CD4-positive, alpha-beta T cell (primary cell): ENCODE data around the gene OPCML. TPM values are rescaled to one million over a fixed set of nuclear protein-coding genes. Genes with fewer than 3 reads are reported as not detected.

Experiments used
- ATAC-seq: fragments of 200-7000 bp; cut with Tn5 transposase; one replicate; pipeline ENCODE4 v1.10.0; 2022; ENCODE audit warnings: mild to moderate bottlenecking; ENCODE audit not compliant: poor library complexity
- CTCF ChIA-PET: fragments of 350-600 bp; sonication (Branson Sonifier 250); formaldehyde crosslinking; loops from one replicate; lab custom pipeline; 2021; ENCODE audit warnings: antibody characterized with exemption, inconsistent platforms; lab: Charles Lee
- POLR2A ChIA-PET: fragments of 350-600 bp; sonication (Branson Sonifier 250); formaldehyde crosslinking; loops from one replicate; lab custom pipeline; 2021; ENCODE audit warnings: antibody characterized with exemption, inconsistent platforms; lab: Charles Lee
- DNase-seq, 14 experiments: peaks; one replicate each; pipeline ENCODE4 v3.0.0-alpha.2; 2013 to 2020; ENCODE audit warnings: mixed read lengths in 2 of 14
- H3K27ac ChIP-seq, 2 donors: one replicate each; pipeline versions ENCODE4 v1.5.1 to v1.7.0; 2013; ENCODE audit warnings: low read length in 2 of 2, low read depth in 1 of 2, mild to moderate bottlenecking in 1 of 2
- H3K27me3 ChIP-seq, 2 experiments: 1 replicate in 1 of 2; 2 replicates in 1 of 2; pipeline versions ENCODE4 v1.6.1 to v1.7.0; 2013; ENCODE audit warnings: low read length in 2 of 2, control low read depth in 1 of 2, mild to moderate bottlenecking in 1 of 2, moderate library complexity in 1 of 2; ENCODE audit not compliant: insufficient read depth in 2 of 2, control insufficient read depth in 1 of 2
- H3K36me3 ChIP-seq: one replicate; pipeline ENCODE4 v1.6.1; 2013; ENCODE audit warnings: low read length, control low read depth; ENCODE audit not compliant: insufficient read depth
- H3K4me1 ChIP-seq: one replicate; pipeline ENCODE4 v1.6.1; 2013; ENCODE audit warnings: low read length, control low read depth; ENCODE audit not compliant: insufficient read depth
- H3K4me3 ChIP-seq: one replicate; pipeline ENCODE4 v1.5.1; 2013; ENCODE audit warnings: mild to moderate bottlenecking, low read length, moderate library complexity
- H3K9me3 ChIP-seq, 2 experiments: 1 replicate in 1 of 2; 2 replicates in 1 of 2; pipeline versions ENCODE4 v1.6.1 to v1.7.0; 2013; ENCODE audit warnings: low read length in 2 of 2, mild to moderate bottlenecking in 2 of 2, control low read depth in 1 of 2, moderate library complexity in 1 of 2; ENCODE audit not compliant: control insufficient read depth in 1 of 2, insufficient read depth in 1 of 2
- H3K27ac Mint-ChIP-seq: one replicate; pipeline ENCODE4 v1.8.0; 2020; ENCODE audit warnings: mixed read lengths
- H3K27me3 Mint-ChIP-seq: one replicate; pipeline ENCODE4 v1.8.0; 2021; ENCODE audit warnings: mixed read lengths
- H3K36me3 Mint-ChIP-seq: one replicate; pipeline ENCODE4 v1.8.0; 2021; ENCODE audit warnings: low read depth, mixed read lengths
- H3K4me1 Mint-ChIP-seq: one replicate; pipeline ENCODE4 v1.8.0; 2021; ENCODE audit warnings: low read depth, mixed read lengths
- H3K4me3 Mint-ChIP-seq: one replicate; pipeline ENCODE4 v1.8.0; 2020; ENCODE audit warnings: mild to moderate bottlenecking, mixed read lengths
- H3K9me3 Mint-ChIP-seq: one replicate; pipeline ENCODE4 v1.8.0; 2020; ENCODE audit warnings: mixed read lengths
- CTCF ChIP-seq: fragments of 200-600 bp; IDR thresholded peaks from one replicate; pipeline ENCODE4 v1.8.0; 2022; ENCODE audit warnings: antibody characterized with exemption, mild to moderate bottlenecking
- intact Hi-C, 2 experiments: fragments of 100-400 bp; cut with DNase I in 1 of 2; cut with micrococcal nuclease in 1 of 2; formaldehyde crosslinking; loops; one replicate each; pipeline versions ENCODE4 v1.15.1 to v1.9.0; 2023 to 2025; cut with DNase I, micrococcal nuclease
- total RNA-seq, 174 experiments: library from RNA in 2 of 174; stranded (reverse) in 2 of 174; gene quantifications; one replicate each; pipeline ENCODE4 v1.2.3 and lab custom pipeline; 2021 to 2026

Gene OPCML
- total RNA-seq, 2 experiments from 2014 or later, result not detected

DNA sequence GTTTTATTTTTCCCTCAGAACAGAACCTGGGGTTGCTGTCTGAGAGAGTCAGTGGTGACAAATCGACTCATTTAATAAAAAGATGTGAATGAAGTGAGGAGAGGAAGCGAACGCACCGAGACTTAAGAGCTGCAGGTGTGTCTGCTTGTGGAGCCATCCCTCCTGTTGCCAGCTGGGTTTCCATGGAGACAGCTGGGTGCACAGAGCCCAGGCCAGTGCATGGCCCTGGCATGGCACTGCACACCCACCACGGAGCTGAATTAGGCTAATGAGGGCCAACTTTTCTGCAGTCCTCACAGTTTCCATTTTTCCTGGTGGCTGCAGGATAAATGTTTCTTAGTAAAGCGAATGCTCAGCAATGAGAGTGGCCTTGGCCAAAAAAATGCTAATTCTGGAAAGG, 750.2 kb downstream of the OPCML start:
- no peaks in the 10 kb centered on the region for H3K27me3 ChIP-seq
- intact Hi-C loops, result no loop called here
- no peak for TF ChIP-seq CTCF
- H3K27ac ChIP-seq, result no peak overlapping the region
- H3K36me3 ChIP-seq, result no peaks in the 10 kb centered on the region
- Mint-ChIP-seq H3K9me3 (no peaks in the 10 kb centered on the region), H3K27me3 (peaks cover 4% of the 10 kb centered on the region), H3K27ac (no peak overlapping the region), H3K36me3 (no peaks in the 10 kb centered on the region), H3K4me3 (no peak overlapping the region), H3K4me1 (no peaks in the 10 kb centered on the region)
- POLR2A ChIA-PET, result no interaction called here
- DNase-seq, result no peak
- H3K4me3 ChIP-seq, result no peak overlapping the region
- no peak for ATAC-seq
- H3K9me3 ChIP-seq, result no peaks in the 10 kb centered on the region
- CTCF ChIA-PET, result no interaction called here
- H3K4me1 ChIP-seq, result no peaks in the 10 kb centered on the region

GRCh38 chr11:132780046-132780445, 752.3 kb downstream of the OPCML start:
- Mint-ChIP-seq H3K9me3 (no peaks in the 10 kb centered on the region), H3K4me3 (no peak overlapping the region), H3K27me3 (no peaks in the 10 kb centered on the region), H3K27ac (no peak overlapping the region), H3K36me3 (no peaks in the 10 kb centered on the region), H3K4me1 (no peaks in the 10 kb centered on the region)
- H3K4me3 ChIP-seq, result no peak overlapping the region
- ChIA-PET CTCF (no interaction called here), POLR2A (no interaction called here)
- intact Hi-C loops, result no loop called here
- H3K9me3 ChIP-seq, result no peaks in the 10 kb centered on the region
- no peak for TF ChIP-seq CTCF
- H3K36me3 ChIP-seq, result no peaks in the 10 kb centered on the region
- no peak overlapping the region for H3K27ac ChIP-seq
- DNase-seq (no peak), ATAC-seq (no peak)
- no peaks in the 10 kb centered on the region for H3K4me1 ChIP-seq
- H3K27me3 ChIP-seq, result no peaks in the 10 kb centered on the region

- H3K27me3 Mint-ChIP-seq, result no peaks in the 10 kb centered on the region
- intact Hi-C loops, result no loop called here
- Histone ChIP-seq H3K27ac (no peak overlapping the region), H3K4me1 (no peaks in the 10 kb centered on the region), H3K4me3 (no peak overlapping the region), H3K9me3 (no peaks in the 10 kb centered on the region), H3K36me3 (no peaks in the 10 kb centered on the region), H3K27me3 (no peaks in the 10 kb centered on the region)
- POLR2A ChIA-PET, result no interaction called here
- no peak overlapping the region for H3K27ac Mint-ChIP-seq
- no peaks in the 10 kb centered on the region for H3K36me3 Mint-ChIP-seq
- CTCF ChIA-PET, result no interaction called here
- ATAC-seq (no peak), DNase-seq (no peak)
- no peaks in the 10 kb centered on the region for H3K4me1 Mint-ChIP-seq
- H3K4me3 Mint-ChIP-seq, result no peak overlapping the region
- TF ChIP-seq CTCF, result no peak
- no peaks in the 10 kb centered on the region for H3K9me3 Mint-ChIP-seq
These were observed 752.8 kb downstream of the OPCML start for GRCh38 chr11:132779497-132779896.
